Thyroid gland (tissue), 4 donors: ENCODE results near the gene ADAMTS9. TPM values are rescaled to one million over a fixed set of nuclear protein-coding genes. Genes with fewer than 3 reads are reported as not detected.
"Not testable (repeated sequence)": the region's sequence is repeated elsewhere in the genome, so short reads cannot be mapped to it uniquely, and the experiment has no call there.

Experiments
- DNase-seq, 2 donors: peaks; one replicate each; pipeline ENCODE4 v3.0.0-alpha.2; 2019
- H3K27ac ChIP-seq, 3 donors: fragments of 200-600 bp; sonication (generic); 1 replicate in 2 of 3; 2 replicates in 1 of 3; pipeline ENCODE4 v1.5.1; 2016 to 2019; ENCODE audit warnings: mild to moderate bottlenecking in 1 of 3, moderate library complexity in 1 of 3
- H3K27me3 ChIP-seq: fragments of 200-600 bp; sonication (generic); one replicate; pipeline ENCODE4 v1.5.1; 2019
- H3K36me3 ChIP-seq, 2 donors: fragments of 200-600 bp; sonication (generic); one replicate each; pipeline ENCODE4 v1.5.1; 2016 to 2019
- H3K4me1 ChIP-seq, 2 donors: fragments of 200-600 bp; sonication (generic); one replicate each; pipeline ENCODE4 v1.5.1; 2017 to 2019
- H3K4me3 ChIP-seq, 3 donors: fragments of 200-600 bp; sonication (generic); replicated peaks in 1 of 3; 1 replicate in 2 of 3; 2 replicates in 1 of 3; pipeline ENCODE4 v1.5.1; 2016; ENCODE audit warnings: mild to moderate bottlenecking in 1 of 3
- H3K9me3 ChIP-seq: fragments of 200-600 bp; sonication (generic); one replicate; pipeline ENCODE4 v1.5.1; 2017
- POLR2A ChIP-seq, 2 donors: fragments of 450-650 bp; IDR thresholded peaks; one replicate each; pipeline ENCODE4 v1.6.1; 2017; ENCODE audit warnings: antibody characterized with exemption in 2 of 2, mild to moderate bottlenecking in 2 of 2, moderate library complexity in 1 of 2
- WGBS, 2 donors: methylation state at CpG; one replicate each; pipeline ENCODE4 v1.1.5; 2017; 5-methylcytosine and 5-hydroxymethylcytosine counted together
- intact Hi-C: fragments of 100-400 bp; cut with DNase I; formaldehyde crosslinking; loops from one replicate; pipeline ENCODE4 v1.15.1; 2023
- total RNA-seq, 4 donors: library from RNA; depleted of rRNA; stranded (reverse); fragments of >200 nt; gene quantifications; one replicate each; pipeline ENCODE4 v1.2.3, GENCODE V29; 2016
- TF ChIP-seq, protein P1 (sequence below), 6 experiments: fragments of 200-600 bp in 3 of 6; fragments of 450-650 bp in 3 of 6; sonication (generic) in 3 of 6; IDR thresholded peaks; one replicate each; pipeline ENCODE4 v1.5.1; 2016 to 2019; ENCODE audit warnings: antibody characterized with exemption in 6 of 6, mild to moderate bottlenecking in 2 of 6, inconsistent platforms in 1 of 6, moderate library complexity in 1 of 6

Gene ADAMTS9
- total RNA-seq, 4 donors from 2014 or later: 20.2 to 142 (median 74.9) TPM

DNA sequence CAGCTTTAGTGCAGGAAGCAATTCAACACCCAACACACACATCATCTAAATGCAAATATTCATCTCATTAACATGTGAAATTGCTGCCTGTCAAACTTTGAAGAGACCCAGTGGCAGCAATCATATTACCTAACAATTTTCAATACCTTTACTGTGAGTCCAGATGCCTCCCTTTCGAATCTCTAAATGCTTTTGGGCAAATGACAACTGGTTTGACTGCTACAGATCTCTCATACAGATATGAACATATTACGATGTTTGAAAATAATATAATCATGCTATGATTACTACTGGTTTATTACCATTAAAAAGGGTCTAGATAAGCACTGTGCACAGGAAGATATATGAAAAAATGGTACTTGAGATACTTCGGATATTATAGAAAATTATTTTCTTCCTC is 137.9 kb downstream of the ADAMTS9 start:
- TF ChIP-seq POLR2A (IDR thresholded peaks at IDR 0.05): no peak
- TF ChIP-seq, protein P1, sequence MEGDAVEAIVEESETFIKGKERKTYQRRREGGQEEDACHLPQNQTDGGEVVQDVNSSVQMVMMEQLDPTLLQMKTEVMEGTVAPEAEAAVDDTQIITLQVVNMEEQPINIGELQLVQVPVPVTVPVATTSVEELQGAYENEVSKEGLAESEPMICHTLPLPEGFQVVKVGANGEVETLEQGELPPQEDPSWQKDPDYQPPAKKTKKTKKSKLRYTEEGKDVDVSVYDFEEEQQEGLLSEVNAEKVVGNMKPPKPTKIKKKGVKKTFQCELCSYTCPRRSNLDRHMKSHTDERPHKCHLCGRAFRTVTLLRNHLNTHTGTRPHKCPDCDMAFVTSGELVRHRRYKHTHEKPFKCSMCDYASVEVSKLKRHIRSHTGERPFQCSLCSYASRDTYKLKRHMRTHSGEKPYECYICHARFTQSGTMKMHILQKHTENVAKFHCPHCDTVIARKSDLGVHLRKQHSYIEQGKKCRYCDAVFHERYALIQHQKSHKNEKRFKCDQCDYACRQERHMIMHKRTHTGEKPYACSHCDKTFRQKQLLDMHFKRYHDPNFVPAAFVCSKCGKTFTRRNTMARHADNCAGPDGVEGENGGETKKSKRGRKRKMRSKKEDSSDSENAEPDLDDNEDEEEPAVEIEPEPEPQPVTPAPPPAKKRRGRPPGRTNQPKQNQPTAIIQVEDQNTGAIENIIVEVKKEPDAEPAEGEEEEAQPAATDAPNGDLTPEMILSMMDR (IDR thresholded peaks at IDR 0.05): no peak

DNA sequence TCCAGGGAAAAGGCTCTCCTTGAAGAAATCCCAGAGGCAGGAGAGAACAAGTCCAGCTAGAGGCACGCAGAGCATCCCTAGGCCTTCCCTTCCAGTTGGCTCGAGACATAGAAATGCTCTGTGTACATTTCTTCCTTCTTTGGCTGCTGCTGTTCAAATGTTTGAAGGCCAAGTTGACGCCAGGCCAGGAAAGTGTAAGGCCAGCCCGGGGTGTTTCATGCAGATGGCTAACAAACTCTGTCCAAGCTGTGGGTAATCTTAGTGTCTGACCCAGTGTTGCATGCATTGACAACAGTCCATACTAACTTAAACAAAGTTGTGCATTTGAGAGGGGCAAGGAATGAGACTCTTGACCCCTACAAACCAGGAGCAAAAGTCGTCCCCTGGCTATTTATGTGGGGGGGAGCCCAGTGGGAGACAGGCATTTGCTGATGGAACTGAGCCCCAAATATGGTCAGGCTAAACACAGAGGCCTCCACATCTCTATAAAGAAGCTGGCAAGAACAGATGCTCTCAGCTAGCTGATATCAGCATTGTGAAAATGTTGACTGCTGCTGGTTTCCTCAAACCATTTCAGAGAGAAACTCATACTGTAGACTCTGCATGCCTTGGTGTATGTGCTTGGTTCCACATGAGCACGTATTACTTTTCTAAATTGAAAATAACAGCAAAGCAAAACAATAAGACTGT is 139.5 kb downstream of the ADAMTS9 start:
- H3K36me3 ChIP-seq: peaks cover 0 to 5% of the 10 kb centered on the region in 2 donors
- 55 to 66% methylated on average over 6 of the region's 6 CpGs for WGBS, 2 donors
- no peak overlapping the region for H3K27ac ChIP-seq
- no peak for TF ChIP-seq POLR2A (IDR thresholded peaks at IDR 0.05)
- TF ChIP-seq, protein P1 (IDR thresholded peaks at IDR 0.05): no peak
- no peaks in the 10 kb centered on the region for H3K27me3 ChIP-seq
- no peaks in the 10 kb centered on the region for H3K9me3 ChIP-seq
- H3K4me3 ChIP-seq: no peak overlapping the region
- no peak for DNase-seq
- H3K4me1 ChIP-seq: no peaks in the 10 kb centered on the region
- intact Hi-C loops: no loop called here

More for the DNA sequence above, 137.9 kb downstream of the ADAMTS9 start:
- DNase-seq: no peak
- Histone ChIP-seq H3K27me3 (no peaks in the 10 kb centered on the region), H3K36me3 (peaks cover 0 to 5% of the 10 kb centered on the region in 2 donors), H3K9me3 (no peaks in the 10 kb centered on the region), H3K27ac (no peak overlapping the region), H3K4me3 (no peak overlapping the region), H3K4me1 (no peaks in the 10 kb centered on the region)
- 92 to 95% methylated on average over 3 of the region's 3 CpGs for WGBS, 2 donors
- intact Hi-C loops: no loop called here

DNA sequence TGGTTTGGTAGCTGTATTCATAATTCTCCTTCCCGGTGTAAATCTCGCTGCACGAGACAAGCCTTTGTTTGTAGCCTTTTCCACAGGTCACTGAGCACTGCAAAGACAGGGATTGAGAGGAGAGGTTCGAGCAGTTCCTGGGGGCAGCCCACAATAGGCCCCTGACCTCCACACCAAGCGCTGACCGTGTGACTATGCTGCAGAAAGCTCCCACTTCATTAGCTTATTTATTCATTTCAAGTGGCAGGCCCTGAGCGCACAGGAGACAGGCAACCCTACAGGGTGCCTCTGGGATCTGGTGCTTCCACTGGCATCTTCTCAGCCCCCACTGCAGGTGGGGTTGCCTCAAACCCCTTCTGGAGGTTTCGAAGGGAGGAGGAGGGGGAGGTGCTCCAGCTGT is 140.9 kb downstream of the ADAMTS9 start:
- no peak for TF ChIP-seq POLR2A (IDR thresholded peaks at IDR 0.05)
- TF ChIP-seq, protein P1 (IDR thresholded peaks at IDR 0.05): no peak
- Histone ChIP-seq H3K4me3 (no peak overlapping the region), H3K27ac (no peak overlapping the region), H3K36me3 (peaks cover 3 to 5% of the 10 kb centered on the region in 2 donors), H3K4me1 (no peaks in the 10 kb centered on the region), H3K9me3 (no peaks in the 10 kb centered on the region), H3K27me3 (no peaks in the 10 kb centered on the region)
- DNase-seq: no peak
- intact Hi-C loops: no loop called here
- WGBS, 2 donors: 67 to 72% methylated on average over 8 of the region's 8 CpGs

DNA sequence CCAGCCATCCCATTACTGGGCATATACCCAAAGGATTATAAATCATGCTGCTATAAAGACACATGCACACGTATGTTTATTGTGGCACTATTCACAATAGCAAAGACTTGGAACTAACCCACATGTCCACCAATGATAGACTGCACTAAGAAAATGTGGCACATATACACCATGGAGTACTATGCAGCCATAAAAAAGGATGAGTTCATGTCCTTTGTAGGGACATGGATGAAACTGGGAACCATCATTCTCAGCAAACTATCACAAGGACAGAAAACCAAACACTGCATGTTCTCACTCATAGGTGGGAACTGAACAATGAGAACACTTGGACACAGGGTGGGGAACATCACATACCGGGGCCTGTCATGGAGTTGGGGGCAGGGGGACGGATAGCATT is 142.6 kb downstream of the ADAMTS9 start:
- H3K4me3 ChIP-seq, H3K4me1 ChIP-seq, H3K27ac ChIP-seq, H3K27me3 ChIP-seq, intact Hi-C loops, DNase-seq, H3K9me3 ChIP-seq: not testable (repeated sequence)
- 95 to 100% methylated on average over 3 of the region's 3 CpGs for WGBS, 2 donors
- peaks cover 8 to 11% of the 10 kb centered on the region in 2 donors for H3K36me3 ChIP-seq

DNA sequence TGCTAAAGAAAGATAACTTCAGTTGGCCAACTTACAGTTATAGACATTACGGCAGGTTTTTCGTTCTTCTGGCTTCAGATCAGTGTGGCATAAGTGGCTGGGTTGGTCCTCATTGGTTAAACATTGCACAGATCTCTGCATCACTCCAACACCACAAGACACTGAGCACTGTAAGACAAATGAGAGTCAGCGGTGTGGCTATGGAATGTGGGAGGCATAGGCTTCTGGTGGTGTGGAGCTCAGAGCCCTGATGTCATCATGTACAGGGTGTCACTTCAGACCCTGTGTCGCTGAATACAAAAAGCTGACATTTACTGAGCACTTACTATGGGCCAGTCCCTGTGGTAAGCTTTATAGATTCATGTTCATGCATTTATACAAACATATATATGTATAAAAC is 146.0 kb downstream of the ADAMTS9 start:
- WGBS, 2 donors: 93 to 98% methylated on average over 4 of the region's 4 CpGs
- intact Hi-C loops: no loop called here
- Histone ChIP-seq H3K4me3 (no peak overlapping the region), H3K36me3 (peaks cover 8 to 11% of the 10 kb centered on the region in 2 donors), H3K27ac (no peak overlapping the region), H3K9me3 (no peaks in the 10 kb centered on the region), H3K27me3 (no peaks in the 10 kb centered on the region), H3K4me1 (no peaks in the 10 kb centered on the region)
- TF ChIP-seq POLR2A (IDR thresholded peaks at IDR 0.05): no peak
- TF ChIP-seq, protein P1 (IDR thresholded peaks at IDR 0.05): no peak
- DNase-seq: no peak
